Measurements from ENCODE around the gene LGALS13.

DNA sequence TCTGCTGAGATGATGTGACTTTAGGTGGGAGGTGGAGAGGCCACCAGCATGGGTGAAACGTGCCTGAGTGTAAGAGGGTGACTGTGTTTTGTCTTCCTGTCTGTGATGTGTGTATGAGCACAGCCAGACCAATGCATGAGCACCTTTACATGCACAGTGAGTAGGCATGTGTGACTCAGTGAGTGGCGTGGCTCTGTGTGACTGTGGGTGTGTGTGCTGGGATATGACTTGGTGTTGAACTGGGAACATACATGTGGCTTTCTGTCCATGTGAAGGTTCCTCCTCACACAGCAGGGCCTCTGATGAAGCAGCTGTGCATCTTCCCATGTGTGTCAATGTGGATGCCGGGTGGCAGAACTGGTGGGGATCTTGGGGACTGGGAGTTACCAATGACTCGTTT, 19.9 kb upstream of the LGALS13 start:
- TF ChIP-seq, protein P1, sequence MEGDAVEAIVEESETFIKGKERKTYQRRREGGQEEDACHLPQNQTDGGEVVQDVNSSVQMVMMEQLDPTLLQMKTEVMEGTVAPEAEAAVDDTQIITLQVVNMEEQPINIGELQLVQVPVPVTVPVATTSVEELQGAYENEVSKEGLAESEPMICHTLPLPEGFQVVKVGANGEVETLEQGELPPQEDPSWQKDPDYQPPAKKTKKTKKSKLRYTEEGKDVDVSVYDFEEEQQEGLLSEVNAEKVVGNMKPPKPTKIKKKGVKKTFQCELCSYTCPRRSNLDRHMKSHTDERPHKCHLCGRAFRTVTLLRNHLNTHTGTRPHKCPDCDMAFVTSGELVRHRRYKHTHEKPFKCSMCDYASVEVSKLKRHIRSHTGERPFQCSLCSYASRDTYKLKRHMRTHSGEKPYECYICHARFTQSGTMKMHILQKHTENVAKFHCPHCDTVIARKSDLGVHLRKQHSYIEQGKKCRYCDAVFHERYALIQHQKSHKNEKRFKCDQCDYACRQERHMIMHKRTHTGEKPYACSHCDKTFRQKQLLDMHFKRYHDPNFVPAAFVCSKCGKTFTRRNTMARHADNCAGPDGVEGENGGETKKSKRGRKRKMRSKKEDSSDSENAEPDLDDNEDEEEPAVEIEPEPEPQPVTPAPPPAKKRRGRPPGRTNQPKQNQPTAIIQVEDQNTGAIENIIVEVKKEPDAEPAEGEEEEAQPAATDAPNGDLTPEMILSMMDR (IDR thresholded peaks at IDR 0.05), result no peak
- no peak for TF ChIP-seq EZH2 (IDR thresholded peaks at IDR 0.05; ENCODE audit: borderline replicate concordance, insufficient read depth, low read depth, low read length, poor library complexity, severe bottlenecking)

All from B cell (primary cell).